Endothelial cell of umbilical vein (primary cell): ENCODE measurements around the gene SLC5A12. TPM values are rescaled to one million over a fixed set of nuclear protein-coding genes. Genes with fewer than 3 reads are reported as not detected.

Experiments
- BruUV-seq: library from RNA; stranded (reverse); fragments of 400-500 nt; replicated peaks from 2 replicates; lab custom pipeline; 2021; lab: Mats Ljungman, UMichigan
- CTCF ChIA-PET: fragments of 300-600, 350-600 bp; sonication (Branson Sonifier 250); formaldehyde crosslinking; loops from one replicate; lab custom pipeline; 2021; ENCODE audit warnings: antibody characterized with exemption, inconsistent platforms; lab: Charles Lee
- POLR2A ChIA-PET: fragments of 300-600, 350-600 bp; sonication (Branson Sonifier 250); formaldehyde crosslinking; loops from one replicate; lab custom pipeline; 2021; ENCODE audit warnings: antibody characterized with exemption, inconsistent platforms; lab: Charles Lee
- DNase-seq: peaks from one replicate; pipeline ENCODE4 v3.0.0-alpha.2; 2011; ENCODE audit warnings: low read depth, low spot score
- FAIRE-seq: peaks from 2 replicates; lab custom pipeline; 2011; peaks lifted over from hg19 to GRCh38; lab: Jason Lieb, UNC
- H2AFZ ChIP-seq: 2 replicates; pipeline ENCODE4 v1.6.0; 2012; ENCODE audit warnings: low read depth, low read length, control low read depth, inconsistent platforms
- H3K27ac ChIP-seq: 2 replicates; pipeline ENCODE4 v1.5.1; 2011; ENCODE audit warnings: low read depth, mild to moderate bottlenecking, control low read depth, low read length, moderate library complexity; ENCODE audit not compliant: insufficient read depth
- H3K27me3 ChIP-seq, 2 experiments: 2 replicates each; pipeline versions ENCODE4 v1.6.0 to v1.6.1; 2011; ENCODE audit warnings: low read length in 2 of 2, mixed read lengths in 1 of 2; ENCODE audit not compliant: control insufficient read depth in 2 of 2, insufficient read depth in 2 of 2
- H3K36me3 ChIP-seq, 2 experiments: 2 replicates in 1 of 2; 3 replicates in 1 of 2; pipeline ENCODE4 v1.5.1; 2011; ENCODE audit warnings: low read length in 2 of 2, mild to moderate bottlenecking in 1 of 2, moderate library complexity in 1 of 2; ENCODE audit not compliant: control insufficient read depth in 2 of 2, insufficient read depth in 2 of 2; ENCODE audit errors: extremely low read depth in 1 of 2
- H3K4me1 ChIP-seq: 3 replicates; pipeline ENCODE4 v1.5.1; 2011; ENCODE audit warnings: mild to moderate bottlenecking, low read length; ENCODE audit not compliant: control insufficient read depth, insufficient read depth; ENCODE audit errors: extremely low read depth
- H3K4me2 ChIP-seq: 2 replicates; pipeline ENCODE4 v1.6.1; 2011; ENCODE audit warnings: low read length, control low read depth, mixed read lengths; ENCODE audit not compliant: insufficient read depth
- H3K4me3 ChIP-seq, 3 experiments: fragments of 200-600 bp in 1 of 3; sonication (generic), shearing (Covaris generic) in 1 of 3; replicated peaks in 1 of 3; 2 replicates each; pipeline ENCODE4 v1.5.1; 2011 to 2016; ENCODE audit warnings: control low read depth in 3 of 3, low read length in 3 of 3, mild to moderate bottlenecking in 2 of 3, inconsistent platforms in 1 of 3, low read depth in 1 of 3, moderate library complexity in 1 of 3; ENCODE audit not compliant: insufficient read depth in 1 of 3
- H3K79me2 ChIP-seq: 2 replicates; pipeline ENCODE4 v1.6.0; 2012; ENCODE audit warnings: low read length, inconsistent platforms; ENCODE audit not compliant: control insufficient read depth, insufficient read depth
- H3K9ac ChIP-seq: replicated peaks from 2 replicates; pipeline ENCODE3; 2011; ENCODE audit warnings: low read length, control low read depth; ENCODE audit not compliant: insufficient read depth; ENCODE audit errors: extremely low read depth
- H3K9me1 ChIP-seq: replicated peaks from 3 replicates; pipeline ENCODE4 v1.6.0; 2011; ENCODE audit warnings: mild to moderate bottlenecking, low read length; ENCODE audit not compliant: control insufficient read depth, insufficient read depth; ENCODE audit errors: extremely low read depth
- H3K9me3 ChIP-seq: replicated peaks from 2 replicates; pipeline ENCODE4 v1.5.1; 2012; ENCODE audit warnings: low read length, inconsistent platforms; ENCODE audit not compliant: control insufficient read depth, insufficient read depth
- H4K20me1 ChIP-seq: replicated peaks from 2 replicates; pipeline ENCODE3; 2011; ENCODE audit warnings: mild to moderate bottlenecking, low read length; ENCODE audit not compliant: control insufficient read depth, insufficient read depth; ENCODE audit errors: extremely low read depth
- CTCF ChIP-seq, 2 donors: IDR thresholded peaks; 1 replicate in 1 of 2; 2 replicates in 1 of 2; pipeline ENCODE4 v1.5.1; 2011; ENCODE audit warnings: low read length in 2 of 2, mild to moderate bottlenecking in 2 of 2, moderate library complexity in 2 of 2, control low read depth in 1 of 2, inconsistent platforms in 1 of 2, low read depth in 1 of 2; ENCODE audit not compliant: insufficient read depth in 1 of 2; ENCODE audit errors: extremely low read depth in 1 of 2
- EZH2 ChIP-seq: IDR thresholded peaks from 2 replicates; pipeline ENCODE4 v1.6.1; 2012; ENCODE audit warnings: borderline replicate concordance, low read depth, mild to moderate bottlenecking, moderate library complexity, low read length, inconsistent platforms; ENCODE audit not compliant: severe bottlenecking
- FOS ChIP-seq: IDR thresholded peaks from 2 replicates; pipeline ENCODE4 v1.6.1; 2011; ENCODE audit warnings: mild to moderate bottlenecking, low read length, moderate library complexity, borderline replicate concordance; ENCODE audit not compliant: insufficient read depth
- GATA2 ChIP-seq: IDR thresholded peaks from 2 replicates; pipeline ENCODE4 v1.7.0; 2011; ENCODE audit warnings: low read depth, mild to moderate bottlenecking, moderate library complexity, mixed read lengths, low read length; ENCODE audit not compliant: insufficient read length, insufficient read depth
- JUN ChIP-seq: IDR thresholded peaks from 2 replicates; pipeline ENCODE4 v1.6.1; 2011; ENCODE audit warnings: borderline replicate concordance, low read depth; ENCODE audit not compliant: insufficient read length, insufficient read depth
- MAX ChIP-seq: IDR thresholded peaks from 2 replicates; pipeline ENCODE4 v1.6.1; 2011; ENCODE audit not compliant: insufficient read depth, insufficient read length
- MYC ChIP-seq: IDR thresholded peaks from one replicate; pipeline ENCODE4 v1.6.1; 2011; ENCODE audit warnings: mild to moderate bottlenecking, low read depth, low read length
- POLR2A ChIP-seq: IDR thresholded peaks from 2 replicates; pipeline ENCODE4 v1.6.1; 2012; ENCODE audit warnings: low read depth, mild to moderate bottlenecking, control low read depth, low read length
- POLR2AphosphoS5 ChIP-seq: IDR thresholded peaks from 2 replicates; pipeline ENCODE4 v1.6.1; 2012; ENCODE audit warnings: low read depth, mild to moderate bottlenecking, control low read depth, low read length, moderate library complexity; ENCODE audit not compliant: insufficient read depth
- dilution Hi-C: fragments of 300-500 bp; cut with MboI; formaldehyde crosslinking; loops from one replicate; pipeline ENCODE4 v1.15.0; 2019; ENCODE audit warnings: low sequenced_read_pairs; ENCODE audit not compliant: extremely low pct_ligation_motif_present
- intact Hi-C: fragments of 100-400 bp; cut with micrococcal nuclease; formaldehyde crosslinking; loops from one replicate; pipeline ENCODE4 v1.10.0; 2022
- polyA plus RNA-seq, 4 experiments: library from polyadenylated mRNA; depleted of rRNA in 3 of 4; stranded (reverse) in 3 of 4; unstranded in 1 of 4; fragments of >200 nt; gene quantifications; 2 replicates each; pipeline versions ENCODE4 v1.2.1 to v1.2.3, GENCODE V29; 2011 to 2012; ENCODE audit warnings: missing spikeins in 1 of 4
- total RNA-seq: library from RNA; stranded (reverse); gene quantifications from 2 replicates; pipeline ENCODE4 v1.2.3, GENCODE V29; 2021

SLC5A12 gene
- total and polyA plus RNA-seq, 2 donors (not counting 3 experiments of a cell fraction or from before 2014, with no cell fraction given), result not detected

DNA sequence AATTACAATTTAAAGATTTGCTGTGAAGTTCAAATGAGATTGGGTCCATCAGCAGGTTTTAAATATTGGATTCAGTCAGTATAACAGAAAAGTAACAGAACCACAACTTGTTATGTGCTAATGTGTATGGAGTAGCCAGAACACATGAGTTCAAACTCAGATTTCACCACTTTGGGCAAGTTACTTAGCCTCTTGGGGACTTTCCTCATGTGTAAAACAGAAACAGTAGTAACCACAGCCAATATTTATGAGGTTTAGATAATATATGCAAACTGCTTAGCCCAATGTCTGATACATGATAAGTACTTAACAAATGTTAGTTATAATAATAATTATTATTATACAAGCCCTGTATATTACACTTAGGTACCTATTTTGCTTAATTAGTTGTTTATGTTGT is 21.8 kb upstream of the SLC5A12 start:
- ChIA-PET CTCF (no interaction called here), POLR2A (no interaction called here)
- Histone ChIP-seq H2AFZ (no peak overlapping the region), H3K4me3 (no peak overlapping the region), H4K20me1 (no peaks in the 10 kb centered on the region), H3K4me1 (no peaks in the 10 kb centered on the region), H3K9me1 (no peaks in the 10 kb centered on the region), H3K4me2 (no peak overlapping the region), H3K27me3 (no peaks in the 10 kb centered on the region), H3K9ac (no peak overlapping the region), H3K9me3 (no peaks in the 10 kb centered on the region), H3K36me3 (no peaks in the 10 kb centered on the region), H3K27ac (no peak overlapping the region), H3K79me2 (no peaks in the 10 kb centered on the region)
- no peak for TF ChIP-seq POLR2AphosphoS5
- TF ChIP-seq MYC, result no peak
- TF ChIP-seq CTCF (IDR thresholded peaks at IDR 0.05; ENCODE audit: extremely low read depth in 1 of 2, insufficient read depth in 1 of 2, low read depth in 1 of 2, low read length in 2 of 2), result no peak
- TF ChIP-seq GATA2, result no peak
- no peak for TF ChIP-seq MAX
- TF ChIP-seq JUN, result no peak
- TF ChIP-seq EZH2, result no peak
- no peak for TF ChIP-seq FOS
- no peak for TF ChIP-seq POLR2A
- intact Hi-C loops, result no loop called here
- FAIRE-seq (no peak), DNase-seq (no peak)
- no TSS peak for BruUV-seq
- dilution Hi-C loops, result no loop called here
